Measurements from ENCODE around the gene NDUFA6.
"Not testable (repeated sequence)": the region's sequence is repeated elsewhere in the genome, so short reads cannot be mapped to it uniquely, and the experiment has no call there.

NDUFA6 gene

GRCh38 chr22:42072606-42073330 lies 17.8 kb downstream of the NDUFA6 start:
- H3K4me3 ChIP-seq (replicated peaks; ENCODE audit: low read depth, low read length): no peak overlapping the region
- H3K36me3 ChIP-seq (ENCODE audit: control insufficient read depth, insufficient read depth, low read length): peaks cover 3% of the 10 kb centered on the region
- no peak for TF ChIP-seq CTCF (IDR thresholded peaks at IDR 0.05; ENCODE audit: insufficient read depth, low read length, poor library complexity, severe bottlenecking)
- DNase-seq (ENCODE audit: extremely low read depth, insufficient read length): no peak
- no peaks in the 10 kb centered on the region for H3K27me3 ChIP-seq (replicated peaks; ENCODE audit: control insufficient read depth, insufficient read depth, low read length)

- H3K4me3 ChIP-seq (replicated peaks; ENCODE audit: low read depth, low read length); H3K36me3 ChIP-seq (ENCODE audit: control insufficient read depth, insufficient read depth, low read length); DNase-seq (ENCODE audit: extremely low read depth, insufficient read length); H3K27me3 ChIP-seq (replicated peaks; ENCODE audit: control insufficient read depth, insufficient read depth, low read length): not testable (repeated sequence)
Observed at GRCh38 chr22:42071508-42071907, 19.1 kb downstream of the NDUFA6 start.

GRCh38 chr22:42070517-42071422 lies 19.8 kb downstream of the NDUFA6 start, which contains the start of gene NAGA:
Gene NAGA, minus strand, starts transcription at chr22:42070812. Its CDS starts 515 bp downstream, at chr22:42070297.
- peak; percentile 93 for DNase-seq (ENCODE audit: extremely low read depth, insufficient read length)
- no peaks in the 10 kb centered on the region for H3K27me3 ChIP-seq (replicated peaks; ENCODE audit: control insufficient read depth, insufficient read depth, low read length)
- no peak for TF ChIP-seq CTCF (IDR thresholded peaks at IDR 0.05; ENCODE audit: insufficient read depth, low read length, poor library complexity, severe bottlenecking)
- peak within 1 kb of the TSS; percentile 57 for H3K4me3 ChIP-seq (replicated peaks; ENCODE audit: low read depth, low read length)
- H3K36me3 ChIP-seq (ENCODE audit: control insufficient read depth, insufficient read depth, low read length): peaks cover 12% of the 10 kb centered on the region

GRCh38 chr22:42069801-42070516 lies 20.6 kb downstream of the NDUFA6 start:
- no peak for DNase-seq (ENCODE audit: extremely low read depth, insufficient read length)
- TF ChIP-seq CTCF (IDR thresholded peaks at IDR 0.05; ENCODE audit: insufficient read depth, low read length, poor library complexity, severe bottlenecking): no peak
- H3K4me3 ChIP-seq (replicated peaks; ENCODE audit: low read depth, low read length): peak overlapping the region; percentile 57
- no peaks in the 10 kb centered on the region for H3K27me3 ChIP-seq (replicated peaks; ENCODE audit: control insufficient read depth, insufficient read depth, low read length)
- H3K36me3 ChIP-seq (ENCODE audit: control insufficient read depth, insufficient read depth, low read length): peaks cover 16% of the 10 kb centered on the region

- no peak overlapping the region for H3K4me3 ChIP-seq (replicated peaks; ENCODE audit: low read depth, low read length)
- no peaks in the 10 kb centered on the region for H3K27me3 ChIP-seq (replicated peaks; ENCODE audit: control insufficient read depth, insufficient read depth, low read length)
- peaks cover 19% of the 10 kb centered on the region for H3K36me3 ChIP-seq (ENCODE audit: control insufficient read depth, insufficient read depth, low read length)
- no peak for TF ChIP-seq CTCF (IDR thresholded peaks at IDR 0.05; ENCODE audit: insufficient read depth, low read length, poor library complexity, severe bottlenecking)
- DNase-seq (ENCODE audit: extremely low read depth, insufficient read length): no peak
Observed at GRCh38 chr22:42068291-42068690, 22.3 kb downstream of the NDUFA6 start.

All from GM06990 (cell line).